H9 (cell line): ENCODE measurements around the gene EFCAB6. TPM values are rescaled to one million over a fixed set of nuclear protein-coding genes. Genes with fewer than 3 reads are reported as not detected.

ENCODE experiments used
- DNase-seq: peaks from one replicate; pipeline ENCODE4 v3.0.0-alpha.2; 2017
- H2AFZ ChIP-seq: one replicate; pipeline ENCODE4 v1.6.1; 2013; ENCODE audit warnings: mild to moderate bottlenecking, low read length, control low read depth, moderate library complexity
- H2AK5ac ChIP-seq: 2 replicates; pipeline ENCODE4 v1.6.1; 2013; ENCODE audit warnings: low read length, control low read depth, mixed read lengths; ENCODE audit not compliant: insufficient read length
- H2BK120ac ChIP-seq: one replicate; pipeline ENCODE4 v1.6.1; 2013; ENCODE audit warnings: low read depth, mild to moderate bottlenecking, low read length, control low read depth, inconsistent platforms; ENCODE audit not compliant: poor library complexity, severe bottlenecking
- H2BK12ac ChIP-seq: 2 replicates; pipeline ENCODE4 v1.6.1; 2013; ENCODE audit warnings: low read length, control low read depth, mixed read lengths, low read depth; ENCODE audit not compliant: insufficient read length
- H2BK15ac ChIP-seq: 2 replicates; pipeline ENCODE4 v1.6.1; 2013; ENCODE audit warnings: low read depth, low read length, control low read depth
- H2BK20ac ChIP-seq: one replicate; pipeline ENCODE4 v1.6.1; 2013; ENCODE audit warnings: low read depth, mild to moderate bottlenecking, low read length, control low read depth, inconsistent platforms; ENCODE audit not compliant: poor library complexity, severe bottlenecking
- H2BK5ac ChIP-seq: 2 replicates; pipeline ENCODE4 v1.6.1; 2013; ENCODE audit warnings: low read length, control low read depth, mixed read lengths; ENCODE audit not compliant: insufficient read length
- H3K14ac ChIP-seq: 2 replicates; pipeline ENCODE4 v1.6.1; 2013; ENCODE audit warnings: low read length, control low read depth; ENCODE audit not compliant: insufficient read depth
- H3K18ac ChIP-seq: 2 replicates; pipeline ENCODE4 v1.6.1; 2013; ENCODE audit warnings: low read depth, mild to moderate bottlenecking, mixed read lengths, low read length, control low read depth; ENCODE audit not compliant: insufficient read length
- H3K23ac ChIP-seq: 2 replicates; pipeline ENCODE4 v1.6.1; 2013; ENCODE audit warnings: low read length, control low read depth, mixed read lengths, low read depth; ENCODE audit not compliant: insufficient read length
- H3K23me2 ChIP-seq: 2 replicates; pipeline ENCODE4 v1.6.1; 2013; ENCODE audit warnings: low read depth, mild to moderate bottlenecking, mixed read lengths, low read length, control low read depth; ENCODE audit not compliant: insufficient read length, poor library complexity, severe bottlenecking
- H3K27ac ChIP-seq: 2 replicates; pipeline ENCODE4 v1.5.1; 2013; ENCODE audit warnings: low read length, control low read depth, mixed read lengths, low read depth; ENCODE audit not compliant: insufficient read length
- H3K27me3 ChIP-seq: 2 replicates; pipeline ENCODE4 v1.6.1; 2013; ENCODE audit warnings: low read length, control low read depth, inconsistent platforms; ENCODE audit not compliant: insufficient read depth
- H3K4ac ChIP-seq: 2 replicates; pipeline ENCODE4 v1.6.1; 2013; ENCODE audit warnings: low read depth, mild to moderate bottlenecking, control low read depth, inconsistent platforms, low read length, moderate library complexity
- H3K4me1 ChIP-seq: 2 replicates; pipeline ENCODE4 v1.6.1; 2013; ENCODE audit warnings: low read length, control low read depth, inconsistent platforms; ENCODE audit not compliant: insufficient read depth
- H3K4me2 ChIP-seq: 2 replicates; pipeline ENCODE4 v1.6.1; 2013; ENCODE audit warnings: low read length, control low read depth, mixed read lengths; ENCODE audit not compliant: insufficient read length, insufficient read depth
- H3K56ac ChIP-seq: 2 replicates; pipeline ENCODE4 v1.6.1; 2013; ENCODE audit warnings: low read depth, mild to moderate bottlenecking, mixed read lengths, low read length, control low read depth; ENCODE audit not compliant: insufficient read length
- H3K79me1 ChIP-seq: 2 replicates; pipeline ENCODE4 v1.6.1; 2013; ENCODE audit warnings: low read depth, mild to moderate bottlenecking, moderate library complexity, low read length, control low read depth, inconsistent platforms; ENCODE audit not compliant: insufficient read depth, poor library complexity, severe bottlenecking
- H3K79me2 ChIP-seq: 2 replicates; pipeline ENCODE4 v1.6.1; 2013; ENCODE audit warnings: low read length, control low read depth, inconsistent platforms; ENCODE audit not compliant: insufficient read depth
- H3K9ac ChIP-seq: 2 replicates; pipeline ENCODE4 v1.6.1; 2013; ENCODE audit warnings: low read length, control low read depth, mixed read lengths; ENCODE audit not compliant: insufficient read length; ENCODE audit errors: extremely low read depth
- H3K9me3 ChIP-seq: one replicate; pipeline ENCODE4 v1.6.1; 2013; ENCODE audit warnings: low read depth, low read length, inconsistent platforms; ENCODE audit not compliant: control insufficient read depth
- H3T11ph ChIP-seq: one replicate; pipeline ENCODE4 v1.6.1; 2013; ENCODE audit warnings: mild to moderate bottlenecking, low read length, control low read depth, inconsistent platforms
- H4K20me1 ChIP-seq: one replicate; pipeline ENCODE4 v1.6.1; 2013; ENCODE audit not compliant: control insufficient read depth, insufficient read length, insufficient read depth
- H4K5ac ChIP-seq: 2 replicates; pipeline ENCODE4 v1.6.1; 2013; ENCODE audit warnings: low read depth, mild to moderate bottlenecking, mixed read lengths, low read length, control low read depth; ENCODE audit not compliant: insufficient read length
- H4K8ac ChIP-seq: replicated peaks from 2 replicates; pipeline ENCODE4 v1.6.1; 2013; ENCODE audit warnings: low read length, control low read depth, mixed read lengths, low read depth; ENCODE audit not compliant: insufficient read length
- H4K91ac ChIP-seq: 2 replicates; pipeline ENCODE4 v1.6.1; 2013; ENCODE audit warnings: low read depth, mild to moderate bottlenecking, moderate library complexity, mixed read lengths, low read length, control low read depth; ENCODE audit not compliant: insufficient read length
- H3K27ac Mint-ChIP-seq, 3 experiments: 2 replicates in 2 of 3; 3 replicates in 1 of 3; pipeline ENCODE4 v1.8.0; 2020 to 2021; ENCODE audit warnings: mixed read lengths in 3 of 3, mild to moderate bottlenecking in 1 of 3, moderate library complexity in 1 of 3
- H3K27me3 Mint-ChIP-seq: 2 replicates; pipeline ENCODE4 v1.8.0; 2021; ENCODE audit warnings: low read depth, mild to moderate bottlenecking, moderate library complexity, mixed read lengths
- H3K36me3 Mint-ChIP-seq, 3 experiments: 2 replicates in 2 of 3; 3 replicates in 1 of 3; pipeline ENCODE4 v1.8.0; 2020 to 2021; ENCODE audit warnings: low read depth in 3 of 3, mixed read lengths in 3 of 3; ENCODE audit not compliant: insufficient read depth in 1 of 3
- H3K4me1 Mint-ChIP-seq, 2 experiments: 2 replicates each; pipeline ENCODE4 v1.8.0; 2020; ENCODE audit warnings: mixed read lengths in 2 of 2
- H3K4me3 Mint-ChIP-seq, 2 experiments: 2 replicates in 1 of 2; 3 replicates in 1 of 2; pipeline ENCODE4 v1.8.0; 2020 to 2021; ENCODE audit warnings: mild to moderate bottlenecking in 2 of 2, mixed read lengths in 2 of 2, moderate library complexity in 1 of 2
- H3K9me3 Mint-ChIP-seq, 2 experiments: 2 replicates in 1 of 2; 3 replicates in 1 of 2; pipeline ENCODE4 v1.8.0; 2020; ENCODE audit warnings: mild to moderate bottlenecking in 2 of 2, mixed read lengths in 2 of 2, moderate library complexity in 1 of 2
- WGBS: extraction: QIAGEN DNeasy Blood & Tissue Kit; methylation state at CpG from one replicate; pipeline ENCODE4 v1.1.7; 2013; ENCODE audit warnings: missing lambda C conversion rate, low lambda C conversion rate, mixed read lengths; ENCODE audit not compliant: insufficient read length; ENCODE audit errors: extremely low coverage; 5-methylcytosine and 5-hydroxymethylcytosine counted together
- total RNA-seq: library from RNA; stranded (reverse); gene quantifications from 2 replicates; pipeline ENCODE4 v1.2.1, GENCODE V29; 2021
- TF ChIP-seq, protein P1 (sequence below): fragments of 200-600 bp; sonication (generic); conservative IDR thresholded peaks from 3 replicates; pipeline ENCODE4 v1.8.0; 2021; ENCODE audit warnings: antibody characterized with exemption, mild to moderate bottlenecking

The EFCAB6 gene
- total RNA-seq, 1 experiment from 2014 or later: 0.31 TPM

- H3K4me1 Mint-ChIP-seq: peaks cover 55 to 60% of the 10 kb centered on the region in 2 experiments
- no peak overlapping the region for H3K4me3 Mint-ChIP-seq
- WGBS: no CpG with 5 or more reads among the region's 13 CpGs
- Histone ChIP-seq H3K23me2 (no peaks in the 10 kb centered on the region), H4K5ac (no peak overlapping the region), H2AK5ac (no peak overlapping the region), H3K56ac (no peak overlapping the region), H3K14ac (no peak overlapping the region), H3K4ac (no peak overlapping the region), H3K79me1 (no peaks in the 10 kb centered on the region), H4K91ac (no peak overlapping the region), H3K4me1 (peaks cover 5% of the 10 kb centered on the region), H3K27ac (no peak overlapping the region), H2AFZ (no peak overlapping the region), H3K18ac (no peak overlapping the region), H3K9ac (no peak overlapping the region), H3K27me3 (no peaks in the 10 kb centered on the region), H2BK20ac (no peak overlapping the region), H3K4me2 (no peak overlapping the region), H2BK15ac (no peak overlapping the region), H3K23ac (no peak overlapping the region), H4K8ac (no peak overlapping the region), H3T11ph (no peak overlapping the region), H3K9me3 (no peaks in the 10 kb centered on the region), H2BK5ac (no peak overlapping the region), H4K20me1 (no peaks in the 10 kb centered on the region), H2BK12ac (no peak overlapping the region), H3K79me2 (no peaks in the 10 kb centered on the region), H2BK120ac (no peak overlapping the region)
- peaks cover 2% of the 10 kb centered on the region; the same call in 1 of the 2 replicates for H3K27me3 Mint-ChIP-seq
- H3K9me3 Mint-ChIP-seq: no peaks in the 10 kb centered on the region
- peak; percentile 6 for DNase-seq
- H3K36me3 Mint-ChIP-seq: peaks cover 10 to 44% (median 37%) of the 10 kb centered on the region in 3 experiments; a peak in 6 of 7 replicates
- TF ChIP-seq, protein P1, sequence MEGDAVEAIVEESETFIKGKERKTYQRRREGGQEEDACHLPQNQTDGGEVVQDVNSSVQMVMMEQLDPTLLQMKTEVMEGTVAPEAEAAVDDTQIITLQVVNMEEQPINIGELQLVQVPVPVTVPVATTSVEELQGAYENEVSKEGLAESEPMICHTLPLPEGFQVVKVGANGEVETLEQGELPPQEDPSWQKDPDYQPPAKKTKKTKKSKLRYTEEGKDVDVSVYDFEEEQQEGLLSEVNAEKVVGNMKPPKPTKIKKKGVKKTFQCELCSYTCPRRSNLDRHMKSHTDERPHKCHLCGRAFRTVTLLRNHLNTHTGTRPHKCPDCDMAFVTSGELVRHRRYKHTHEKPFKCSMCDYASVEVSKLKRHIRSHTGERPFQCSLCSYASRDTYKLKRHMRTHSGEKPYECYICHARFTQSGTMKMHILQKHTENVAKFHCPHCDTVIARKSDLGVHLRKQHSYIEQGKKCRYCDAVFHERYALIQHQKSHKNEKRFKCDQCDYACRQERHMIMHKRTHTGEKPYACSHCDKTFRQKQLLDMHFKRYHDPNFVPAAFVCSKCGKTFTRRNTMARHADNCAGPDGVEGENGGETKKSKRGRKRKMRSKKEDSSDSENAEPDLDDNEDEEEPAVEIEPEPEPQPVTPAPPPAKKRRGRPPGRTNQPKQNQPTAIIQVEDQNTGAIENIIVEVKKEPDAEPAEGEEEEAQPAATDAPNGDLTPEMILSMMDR: no peak
- peak overlapping the region in 2 of 3 experiments; percentile 27 to 49; a peak in 2 of 7 replicates for H3K27ac Mint-ChIP-seq
These were observed 15.1 kb upstream of the EFCAB6 start for GRCh38 chr22:43827003-43827735.
